Stimulated activated CD4-positive, alpha-beta T cell treated with anti-CD3 and anti-CD28 coated beads, Interleukin-12 subunit alpha, Interleukin-12 subunit beta, amount 100 ng/mL, for 4 hours (primary cell): ENCODE results near the gene PROB1.
"Not testable (repeated sequence)": the region's sequence is repeated elsewhere in the genome, so short reads cannot be mapped to it uniquely, and the experiment has no call there.

ENCODE experiments used
- DNase-seq: peaks from one replicate; pipeline ENCODE4 v3.0.0-alpha.2; 2020

Gene PROB1, protein sequence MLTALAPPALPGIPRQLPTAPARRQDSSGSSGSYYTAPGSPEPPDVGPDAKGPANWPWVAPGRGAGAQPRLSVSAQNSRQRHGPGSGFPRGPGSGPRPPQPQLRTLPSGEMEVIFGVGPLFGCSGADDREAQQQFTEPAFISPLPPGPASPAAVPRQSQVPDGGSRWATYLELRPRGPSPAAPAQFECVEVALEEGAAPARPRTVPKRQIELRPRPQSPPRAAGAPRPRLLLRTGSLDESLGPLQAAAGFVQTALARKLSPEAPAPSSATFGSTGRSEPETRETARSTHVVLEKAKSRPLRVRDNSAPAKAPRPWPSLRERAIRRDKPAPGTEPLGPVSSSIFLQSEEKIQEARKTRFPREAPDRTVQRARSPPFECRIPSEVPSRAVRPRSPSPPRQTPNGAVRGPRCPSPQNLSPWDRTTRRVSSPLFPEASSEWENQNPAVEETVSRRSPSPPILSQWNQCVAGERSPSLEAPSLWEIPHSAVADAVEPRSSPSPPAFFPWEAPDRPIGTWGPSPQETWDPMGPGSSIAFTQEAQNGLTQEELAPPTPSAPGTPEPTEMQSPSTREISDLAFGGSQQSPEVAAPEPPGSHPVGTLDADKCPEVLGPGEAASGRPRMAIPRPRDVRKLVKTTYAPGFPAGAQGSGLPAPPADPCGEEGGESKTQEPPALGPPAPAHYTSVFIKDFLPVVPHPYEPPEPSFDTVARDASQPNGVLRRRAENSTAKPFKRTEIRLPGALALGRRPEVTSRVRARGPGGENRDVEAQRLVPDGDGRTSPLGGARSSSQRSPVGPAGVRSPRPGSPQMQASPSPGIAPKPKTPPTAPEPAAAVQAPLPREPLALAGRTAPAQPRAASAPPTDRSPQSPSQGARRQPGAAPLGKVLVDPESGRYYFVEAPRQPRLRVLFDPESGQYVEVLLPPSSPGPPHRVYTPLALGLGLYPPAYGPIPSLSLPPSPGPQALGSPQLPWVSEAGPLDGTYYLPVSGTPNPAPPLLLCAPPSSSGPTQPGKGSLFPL

DNA sequence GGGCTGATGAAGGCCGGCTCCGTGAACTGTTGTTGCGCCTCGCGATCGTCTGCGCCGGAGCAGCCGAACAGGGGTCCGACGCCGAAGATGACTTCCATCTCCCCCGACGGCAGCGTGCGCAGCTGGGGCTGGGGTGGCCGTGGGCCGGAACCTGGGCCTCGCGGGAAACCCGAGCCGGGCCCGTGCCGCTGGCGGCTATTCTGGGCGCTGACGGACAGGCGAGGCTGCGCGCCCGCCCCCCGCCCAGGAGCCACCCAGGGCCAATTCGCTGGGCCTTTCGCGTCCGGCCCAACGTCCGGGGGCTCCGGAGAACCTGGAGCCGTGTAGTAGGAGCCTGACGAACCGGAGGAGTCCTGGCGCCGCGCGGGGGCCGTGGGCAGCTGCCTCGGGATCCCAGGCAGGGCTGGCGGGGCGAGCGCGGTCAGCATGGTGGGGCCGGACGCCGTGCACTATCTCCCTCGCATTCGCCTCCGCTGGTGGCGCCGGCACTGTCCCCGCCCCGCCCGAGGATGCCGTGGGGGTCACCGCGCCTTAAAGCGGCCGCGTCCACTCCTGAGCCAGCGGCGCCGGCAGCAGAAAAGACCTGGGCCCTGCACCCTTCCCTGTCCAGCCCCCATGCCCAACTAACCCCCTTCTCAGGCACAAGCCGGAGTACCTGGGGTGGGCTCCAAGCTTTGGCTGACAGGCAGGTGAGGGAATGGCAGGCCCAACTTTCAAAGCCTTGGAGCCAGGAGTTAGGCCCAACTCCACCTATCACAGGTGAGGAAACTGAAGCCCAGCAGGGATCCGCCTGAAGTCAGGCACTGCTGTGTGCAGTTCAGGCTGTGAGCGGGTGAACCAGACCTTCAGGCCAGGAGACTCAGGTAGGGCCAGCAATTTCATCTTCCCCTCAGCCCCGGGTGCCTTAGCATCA lies at the start of gene PROB1:
TSS of gene PROB1 (minus strand) at position 451 of the 913 bp plus-strand sequence. CDS start at position 428, 23 bp downstream.
- no peak for DNase-seq

DNA sequence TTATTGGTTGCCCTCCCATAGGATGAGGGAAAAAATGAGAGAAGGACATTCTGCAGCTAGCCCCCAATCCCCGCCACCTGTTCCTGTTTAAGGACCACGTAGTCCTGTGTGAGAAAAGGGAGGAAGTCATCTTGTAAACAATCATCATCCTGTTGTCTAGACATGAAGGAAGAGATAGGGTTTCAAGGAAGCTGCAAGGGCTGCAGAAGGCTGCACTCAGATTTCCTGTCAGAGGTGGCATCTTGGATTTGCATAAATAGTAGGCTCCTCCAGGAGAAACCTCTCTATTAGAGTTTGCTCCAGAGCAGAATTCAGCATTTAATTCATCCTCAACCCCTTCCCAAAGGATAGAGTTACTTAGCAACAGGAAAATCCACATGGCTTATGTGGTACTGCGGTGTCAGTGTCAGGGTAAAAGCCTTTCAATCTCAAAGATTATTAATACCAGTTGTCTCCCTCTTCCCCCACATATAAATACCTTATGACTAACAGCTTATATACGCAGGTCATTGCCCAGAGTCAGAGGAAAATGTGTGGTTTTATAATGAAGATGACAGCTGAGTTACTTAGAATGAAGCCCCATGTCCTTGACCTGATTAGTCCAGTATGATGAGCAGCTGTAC lies 49.0 kb upstream of the PROB1 start:
- DNase-seq = no peak

DNA sequence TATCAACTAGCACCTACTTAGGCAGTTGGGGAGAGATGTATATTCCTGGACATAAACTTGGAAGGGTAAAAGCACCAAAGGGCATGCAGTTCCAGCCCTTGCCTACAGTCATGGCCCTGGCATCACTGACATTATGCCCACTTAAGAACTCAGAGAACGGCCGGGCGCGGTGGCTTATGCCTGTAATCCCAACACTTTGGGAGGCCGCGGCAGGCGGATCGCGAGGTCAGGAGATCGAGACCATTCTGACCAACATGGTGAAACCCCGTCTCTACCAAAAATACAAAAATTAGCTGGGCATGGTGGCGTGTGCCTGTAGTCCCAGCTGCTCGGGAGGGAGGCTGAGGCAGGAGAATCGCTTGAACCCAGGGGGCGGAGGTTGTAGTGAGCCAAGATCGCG lies 45.5 kb upstream of the PROB1 start:
- DNase-seq = not testable (repeated sequence)

DNA sequence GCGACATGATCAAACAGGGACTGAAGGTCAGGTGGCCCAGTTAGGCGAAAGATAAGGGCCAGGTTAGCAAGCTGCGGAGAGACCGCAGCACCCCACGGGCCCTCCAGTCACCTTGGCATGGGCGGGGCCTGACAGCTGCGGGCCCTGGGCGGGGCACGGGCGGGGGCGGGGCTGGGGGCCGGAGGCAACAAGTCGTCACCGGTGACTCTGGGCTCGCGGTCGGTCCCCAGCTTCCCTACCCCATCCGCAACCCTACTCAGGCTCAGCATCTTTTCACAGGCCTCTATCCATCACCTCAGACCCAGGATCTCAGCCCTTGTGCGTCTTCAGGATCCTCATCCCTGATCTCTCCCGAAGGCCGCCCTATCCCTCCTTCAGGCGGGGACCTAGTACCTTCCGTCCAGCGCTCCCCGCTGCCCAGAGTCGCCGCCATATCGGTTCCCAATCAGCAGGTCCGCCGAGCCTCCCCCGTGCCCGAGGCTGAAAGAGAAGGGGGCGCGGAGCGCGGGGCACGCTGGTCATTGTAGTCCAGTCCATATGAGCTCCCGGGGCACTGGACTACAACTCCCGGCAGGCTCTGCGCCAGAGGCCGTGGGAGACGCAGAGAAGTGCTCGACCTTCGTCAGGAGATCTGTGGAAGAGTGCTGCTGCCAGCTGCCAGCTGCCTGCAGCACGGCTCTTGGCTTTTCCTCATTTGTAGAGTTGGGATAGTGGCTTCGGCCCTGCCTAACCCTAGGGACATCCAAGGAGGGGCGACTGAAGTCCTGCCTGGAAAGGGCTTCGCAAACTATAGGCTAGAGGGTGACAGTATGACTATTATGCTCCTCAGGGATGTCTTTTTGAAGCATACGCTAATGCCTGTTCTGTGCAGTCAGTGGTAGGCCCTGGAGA lies 44.4 kb upstream of the PROB1 start, which contains the start of gene DNAJC18:
TSS of gene DNAJC18 (minus strand) at position 513 of the 891 bp plus-strand sequence. CDS start at position 433, 80 bp downstream.
- peak; percentile 88 for DNase-seq

DNA sequence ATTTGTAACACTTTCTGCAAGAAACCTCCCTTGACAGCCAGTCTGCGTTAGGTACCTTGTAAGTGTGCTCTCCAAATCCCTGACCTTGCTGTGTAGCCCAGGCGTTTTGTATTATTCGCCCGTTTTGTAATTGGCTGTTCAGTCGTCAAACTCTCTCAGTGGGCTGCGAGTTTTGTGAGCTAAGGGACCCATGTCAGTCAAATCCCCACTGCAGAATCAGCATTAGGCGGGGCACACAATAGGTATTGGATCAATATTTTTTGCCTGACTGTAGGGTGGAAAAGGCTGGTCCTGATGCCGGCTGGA lies 43.8 kb upstream of the PROB1 start:
- DNase-seq = no peak

DNA sequence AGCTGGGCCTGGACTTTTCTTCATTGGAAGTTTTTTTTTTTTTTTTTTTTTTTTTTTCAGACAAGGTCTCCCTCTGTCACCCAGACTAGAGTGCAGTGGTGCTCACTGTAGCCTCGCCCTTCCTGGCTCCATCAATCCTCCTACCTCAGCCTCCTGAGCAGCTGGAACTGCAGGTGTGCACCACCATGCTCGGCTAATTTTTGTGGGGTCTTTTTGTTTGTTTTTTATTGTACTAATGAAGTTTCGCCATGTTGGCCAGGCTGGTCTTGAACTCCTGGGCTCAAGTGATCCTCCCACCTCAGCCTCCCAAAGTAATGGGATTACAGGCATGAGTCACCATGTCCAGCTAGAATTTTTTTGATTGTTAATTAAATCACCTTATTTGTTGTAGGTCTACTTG lies 40.8 kb upstream of the PROB1 start:
- no peak for DNase-seq

DNA sequence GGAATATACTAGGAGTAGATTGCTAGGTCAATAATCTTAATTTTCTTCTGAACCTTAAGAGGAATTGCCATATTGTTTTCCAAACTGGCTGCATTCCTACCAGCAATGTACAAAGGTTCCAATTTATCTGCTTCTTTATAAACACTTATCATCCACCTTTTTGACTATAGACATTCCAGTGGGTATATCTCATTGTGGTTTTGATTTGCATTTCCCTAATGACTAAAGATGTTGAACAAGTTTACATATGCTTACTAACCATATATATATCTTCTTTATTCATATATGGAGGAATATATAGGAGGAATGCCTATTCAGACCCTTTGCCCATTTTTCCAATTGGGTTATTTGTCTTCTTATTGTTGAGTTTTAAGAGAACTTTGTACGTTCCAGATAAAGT lies 36.8 kb upstream of the PROB1 start:
- no peak for DNase-seq

DNA sequence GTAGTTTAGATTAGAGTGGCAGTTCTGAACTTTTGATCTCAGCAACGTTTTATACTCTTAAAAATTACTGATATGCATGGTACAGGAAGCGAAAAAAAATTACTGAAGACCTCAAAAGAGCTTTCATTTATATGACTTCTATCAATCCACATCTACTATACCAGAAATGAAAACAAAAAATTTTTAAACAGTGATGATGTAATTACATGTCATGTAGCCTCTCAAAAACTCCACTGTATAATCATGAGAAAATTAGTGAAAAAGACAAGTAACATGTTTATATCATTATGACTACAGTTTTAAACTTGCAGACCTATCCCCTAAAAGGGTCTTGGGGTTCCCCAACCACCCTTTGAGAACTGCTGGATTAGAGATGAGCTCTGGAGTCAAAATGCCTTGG lies 35.1 kb upstream of the PROB1 start:
- DNase-seq = no peak

DNA sequence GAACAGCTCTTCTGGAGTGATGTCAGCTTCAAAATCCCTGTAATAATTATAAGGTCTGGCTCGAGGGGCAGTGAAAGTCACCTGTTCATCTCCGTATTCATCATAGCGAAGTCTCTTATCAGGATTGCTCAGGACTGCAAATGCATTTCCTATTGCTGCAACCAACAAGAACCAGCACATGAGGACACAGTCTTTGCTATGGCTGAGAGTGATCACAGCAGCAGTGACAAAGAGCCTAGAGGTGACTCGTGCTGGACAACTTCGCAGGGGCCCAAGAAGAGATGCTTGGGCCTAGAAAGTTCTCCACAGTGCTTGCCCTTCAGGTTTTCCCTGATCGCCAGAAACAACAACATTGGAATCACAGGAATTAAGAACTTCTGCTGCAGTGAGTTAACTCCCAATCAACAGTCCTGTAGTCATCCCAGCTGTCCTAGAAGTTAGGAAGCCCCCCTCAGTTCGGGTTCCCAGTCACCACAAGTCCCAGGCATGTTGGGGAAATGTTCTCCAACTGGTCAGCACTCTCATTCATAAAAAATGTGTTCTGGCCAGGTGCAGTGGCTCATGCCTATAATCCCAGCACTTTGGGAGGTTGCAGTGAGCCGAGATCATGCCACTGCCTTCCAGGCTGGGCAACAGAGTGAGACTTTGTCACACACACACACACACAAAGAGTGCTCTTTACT lies 31.4 kb upstream of the PROB1 start:
- no peak for DNase-seq

DNA sequence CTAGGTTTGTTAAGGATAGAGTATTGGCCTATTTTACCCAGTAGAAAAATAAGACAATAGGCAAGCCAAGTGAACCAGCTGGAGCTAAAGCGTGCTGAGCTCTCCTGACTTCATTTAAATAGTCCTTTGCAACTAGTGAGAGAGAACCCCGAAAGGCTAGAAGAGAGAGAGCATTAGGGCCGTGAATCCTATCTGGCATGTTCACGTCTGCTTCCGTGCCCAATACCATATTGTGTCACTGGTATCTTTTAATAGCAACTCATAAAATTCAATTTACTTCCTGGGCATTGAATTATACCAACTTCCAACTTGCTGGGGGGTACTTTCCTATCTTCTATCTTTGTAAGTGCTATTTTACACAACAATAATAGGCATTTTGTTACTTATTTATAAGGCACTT lies 30.6 kb upstream of the PROB1 start:
- DNase-seq = no peak

DNA sequence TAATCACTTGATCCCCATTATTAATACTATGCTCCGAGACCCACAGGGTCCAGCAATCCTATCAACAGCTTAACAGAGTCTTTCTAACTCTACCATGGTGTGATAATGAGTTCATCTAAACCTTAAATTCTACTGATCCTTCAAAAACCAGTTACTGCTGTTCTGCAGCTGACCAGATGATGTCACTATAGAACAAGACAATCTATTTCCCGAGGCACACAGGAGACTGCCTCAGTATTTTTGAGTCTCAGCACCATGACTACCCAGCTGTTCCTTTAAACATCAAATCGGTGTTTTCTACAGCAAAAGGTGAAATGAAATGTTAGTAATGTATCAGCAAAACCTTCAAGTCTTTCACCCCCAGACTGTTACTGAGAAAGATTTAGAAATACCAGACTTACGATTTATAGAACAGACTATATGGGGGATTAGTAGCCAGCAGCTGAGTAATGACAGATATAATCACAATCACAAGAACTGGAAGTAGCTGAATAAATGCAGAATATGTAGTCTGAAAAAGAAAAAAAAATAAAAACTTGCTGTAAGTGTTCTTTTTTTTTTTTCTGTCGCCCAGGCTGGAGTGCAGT lies 27.5 kb upstream of the PROB1 start:
- DNase-seq = no peak

DNA sequence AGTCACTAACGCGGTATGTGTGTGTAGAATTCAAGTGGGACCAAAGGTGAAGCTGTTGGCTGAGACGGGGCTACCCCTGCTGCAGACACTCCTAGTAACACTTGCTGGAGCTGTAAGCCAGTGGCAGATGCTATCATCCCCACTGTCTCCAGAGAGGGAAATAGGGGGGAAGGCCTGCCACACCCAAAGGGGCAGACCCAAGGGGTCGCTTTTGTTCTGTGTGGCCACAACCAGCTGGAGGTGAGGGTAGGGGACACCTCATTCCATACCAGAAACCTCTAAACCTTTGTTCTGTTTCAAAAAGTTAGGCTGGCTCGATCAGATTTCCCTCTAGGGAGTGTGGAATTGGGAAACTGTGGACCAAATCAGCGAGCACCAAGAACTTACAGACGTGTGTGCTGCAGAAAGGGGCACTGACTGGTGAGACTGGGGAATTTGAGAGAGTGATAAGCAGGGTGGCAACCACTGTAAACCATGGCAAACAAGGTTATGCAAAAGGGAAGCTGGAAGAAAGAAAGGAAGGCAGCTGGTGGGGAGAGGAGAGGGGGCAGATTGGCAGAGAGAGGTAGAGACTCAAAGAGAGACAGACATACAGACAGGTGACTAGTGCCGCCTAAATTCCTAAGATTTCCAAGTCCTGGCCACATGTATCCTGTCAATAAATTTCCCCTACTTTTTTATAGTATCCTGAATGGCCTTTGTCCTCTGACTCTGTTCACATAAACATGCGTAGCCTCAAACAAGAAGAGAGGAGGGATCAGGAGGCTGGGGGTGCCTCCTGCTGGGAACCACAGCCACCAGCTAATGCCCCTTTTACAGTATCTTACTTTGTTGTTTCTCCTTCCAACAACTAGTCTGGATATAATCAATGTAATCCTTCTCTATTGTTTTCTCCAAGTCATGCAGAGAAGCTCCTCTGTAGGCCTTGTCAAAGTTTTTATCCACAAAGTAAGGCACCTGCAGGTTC lies 24.6 kb upstream of the PROB1 start:
- no peak for DNase-seq

DNA sequence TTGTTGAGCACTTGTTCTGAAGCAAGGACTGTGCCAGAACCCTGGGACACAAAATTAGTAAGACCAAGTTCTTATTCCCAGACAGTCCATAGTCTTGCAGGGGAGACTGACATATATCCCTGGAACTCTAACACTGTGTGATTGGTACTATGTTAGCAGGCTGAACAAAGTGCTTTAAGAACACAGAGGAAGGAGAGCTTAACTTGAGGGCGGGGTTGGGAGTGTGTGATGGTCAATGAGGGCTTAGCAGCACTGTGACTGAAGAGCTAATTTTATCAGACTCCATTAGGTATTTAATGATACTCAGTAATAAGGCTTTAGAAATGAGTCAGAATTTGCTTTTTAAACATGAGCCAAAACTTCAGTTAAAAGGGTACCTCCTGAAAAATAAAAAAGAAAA lies 23.9 kb upstream of the PROB1 start:
- no peak for DNase-seq

DNA sequence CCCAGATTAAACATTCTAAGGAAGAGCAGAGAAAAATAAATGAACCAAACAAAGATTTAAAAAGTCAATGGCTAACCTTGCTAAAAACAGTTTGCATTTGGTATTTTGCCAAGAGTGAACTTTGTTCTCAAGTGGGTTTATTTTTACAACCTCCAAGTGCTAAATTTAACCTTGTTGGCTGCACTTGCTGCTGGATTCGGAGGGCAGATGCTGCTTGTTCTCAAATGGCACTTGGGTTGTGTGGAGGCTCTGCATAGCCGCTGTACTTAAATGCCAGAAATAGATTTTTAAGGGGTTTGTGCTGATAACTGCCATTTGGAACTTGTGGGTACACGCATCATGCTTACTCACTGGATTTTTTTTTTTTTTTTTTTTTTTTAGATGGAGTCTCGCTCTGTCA lies 22.3 kb upstream of the PROB1 start:
- DNase-seq = no peak

DNA sequence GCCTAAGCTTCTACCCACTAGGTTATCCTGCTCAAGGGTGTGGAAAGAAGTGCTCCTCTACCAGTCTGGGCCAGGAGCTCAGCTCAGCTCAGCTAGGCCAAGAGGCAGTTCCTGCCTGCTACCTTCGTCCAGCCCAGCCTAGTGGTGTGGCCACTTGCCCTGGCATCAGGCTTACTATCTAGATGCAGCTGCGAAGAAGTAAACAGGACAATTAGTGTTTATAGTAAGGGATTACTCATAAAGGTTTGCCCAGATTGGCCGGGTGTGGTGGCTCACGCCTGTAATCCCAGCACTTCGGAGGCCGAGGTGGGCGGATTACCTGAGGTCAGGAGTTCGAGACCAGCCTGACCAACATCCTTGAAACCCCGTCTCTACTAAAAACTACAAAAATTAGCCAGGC lies 21.7 kb upstream of the PROB1 start:
- DNase-seq = no peak

DNA sequence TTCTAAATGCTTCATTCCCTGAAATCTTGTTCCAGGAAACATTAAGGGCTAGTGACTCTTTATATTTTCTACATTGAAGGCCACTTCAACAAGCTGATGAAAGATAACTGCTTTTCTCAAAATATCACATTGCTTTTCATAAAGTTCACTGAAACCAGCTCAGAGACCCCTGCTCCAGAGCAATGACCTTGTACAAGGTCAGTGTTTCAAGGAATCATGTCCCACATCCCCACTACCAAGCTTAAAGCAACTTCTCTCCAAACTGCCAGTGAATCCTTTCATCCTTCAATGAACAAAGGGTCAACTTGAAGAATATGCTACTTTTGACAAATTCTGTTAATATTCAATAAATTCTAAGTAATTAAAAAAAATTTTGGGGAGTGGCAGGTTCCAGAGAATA lies 21.0 kb upstream of the PROB1 start:
- no peak for DNase-seq

DNA sequence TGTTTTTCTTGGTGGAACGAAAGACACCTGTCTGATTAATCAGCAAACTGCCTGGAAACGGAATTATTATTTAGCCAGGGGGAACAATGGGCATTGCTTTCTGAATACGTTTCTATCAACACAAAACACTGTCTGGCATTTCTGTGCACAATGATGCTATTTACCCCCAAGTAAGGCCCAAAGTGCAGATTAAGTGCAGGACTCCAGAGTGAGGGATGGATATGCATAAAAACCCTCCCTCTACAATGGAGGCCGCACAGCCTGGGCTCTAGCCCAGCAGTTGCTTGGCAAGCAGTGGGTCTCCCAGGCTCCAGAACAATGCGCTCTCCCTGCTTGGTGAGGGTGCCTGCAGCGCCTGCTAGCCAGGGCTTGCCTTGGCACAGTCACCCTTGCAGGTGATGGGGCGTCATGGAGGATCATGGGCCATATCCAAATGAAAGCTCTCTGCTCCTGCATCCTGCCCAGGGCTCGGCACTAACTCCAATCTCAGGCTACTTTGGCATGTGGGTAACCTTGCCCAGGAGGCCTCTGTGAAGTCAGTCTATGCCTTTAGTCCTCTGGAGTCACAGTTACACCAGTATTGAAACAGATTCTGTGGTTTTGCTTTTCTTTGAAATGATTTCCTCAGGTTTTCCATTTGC lies 20.4 kb upstream of the PROB1 start:
- DNase-seq = no peak

DNA sequence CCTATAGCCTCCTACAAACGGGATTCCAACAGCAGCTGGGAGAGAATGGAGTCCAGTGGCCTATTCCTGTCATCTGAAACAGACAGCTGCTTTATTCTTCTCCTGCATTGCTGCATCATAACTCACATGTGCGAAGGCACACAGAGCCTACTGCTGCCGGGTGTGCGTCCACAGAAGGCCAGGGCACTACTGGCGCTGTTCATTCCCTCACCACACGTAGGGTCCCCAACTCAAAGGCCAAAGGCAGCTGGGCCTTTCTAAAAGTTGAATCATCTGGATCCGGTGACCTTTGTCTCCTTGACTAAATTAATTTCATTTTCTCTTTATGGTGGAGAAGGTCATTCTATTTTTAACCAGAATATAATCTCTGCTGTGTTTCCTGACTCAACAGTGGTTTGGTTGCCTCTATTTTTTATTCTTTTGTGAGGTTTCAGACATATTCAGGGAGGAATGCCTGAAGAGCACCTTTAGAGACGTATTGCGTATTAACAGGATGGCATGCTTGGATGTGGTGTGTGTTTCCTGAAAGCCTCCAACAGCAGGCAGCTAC lies 19.8 kb upstream of the PROB1 start:
- DNase-seq = no peak
